HEK293T (cell line): ENCODE measurements around the gene ZNF467.
A peak's percentile ranks its signal among the peaks of the same experiment; 100 is the strongest.

Experiments
- CTCF ChIA-PET: fragments of 350-600 bp; formaldehyde crosslinking; extraction: SDS; loops from one replicate; lab custom pipeline; 2021; ENCODE audit warnings: antibody characterized with exemption, inconsistent platforms; lab: Yijun Ruan, JAX
- POLR2A ChIA-PET: fragments of 350-600 bp; formaldehyde crosslinking; extraction: SDS; loops from one replicate; lab custom pipeline; 2020; ENCODE audit warnings: antibody characterized with exemption, inconsistent platforms; lab: Yijun Ruan, JAX
- DNase-seq: peaks from one replicate; pipeline ENCODE4 v3.0.0; 2012; ENCODE audit warnings: mixed read lengths; ENCODE audit errors: extremely low spot score
- ARNT ChIP-seq: fragments of 450-650 bp; IDR thresholded peaks from 2 replicates; pipeline ENCODE4 v1.6.1; 2017; ENCODE audit warnings: mild to moderate bottlenecking
- BHLHE40 ChIP-seq: fragments of 450-650 bp; IDR thresholded peaks from 2 replicates; pipeline ENCODE4 v1.6.1; 2016; ENCODE audit warnings: mild to moderate bottlenecking, moderate library complexity, borderline replicate concordance
- CTBP1 ChIP-seq: fragments of 450-650 bp; IDR thresholded peaks from 2 replicates; pipeline ENCODE4 v1.6.1; 2016; ENCODE audit warnings: borderline replicate concordance
- ELF4 ChIP-seq: fragments of 450-650 bp; IDR thresholded peaks from 2 replicates; pipeline ENCODE4 v1.6.1; 2017; ENCODE audit warnings: antibody characterized with exemption
- FOXA1 ChIP-seq: fragments of 450-650 bp; IDR thresholded peaks from 2 replicates; pipeline ENCODE4 v1.6.1; 2016; ENCODE audit warnings: mild to moderate bottlenecking
- FOXK2 ChIP-seq: fragments of 450-650 bp; IDR thresholded peaks from 2 replicates; pipeline ENCODE4 v1.6.1; 2016; ENCODE audit warnings: mild to moderate bottlenecking
- FOXM1 ChIP-seq: fragments of 450-650 bp; IDR thresholded peaks from 2 replicates; pipeline ENCODE4 v1.6.1; 2017; ENCODE audit warnings: mild to moderate bottlenecking, borderline replicate concordance
- HDGF ChIP-seq: fragments of 450-650 bp; IDR thresholded peaks from 2 replicates; pipeline ENCODE4 v1.6.1; 2017; ENCODE audit warnings: antibody characterized with exemption, borderline replicate concordance
- L3MBTL2 ChIP-seq: fragments of 450-650 bp; conservative IDR thresholded peaks from 2 replicates; pipeline ENCODE4 v1.6.1; 2016; ENCODE audit warnings: mild to moderate bottlenecking
- LEF1 ChIP-seq: fragments of 450-650 bp; IDR thresholded peaks from 2 replicates; pipeline ENCODE4 v1.6.1; 2017; ENCODE audit warnings: mild to moderate bottlenecking, borderline replicate concordance
- NFRKB ChIP-seq: fragments of 450-650 bp; IDR thresholded peaks from 2 replicates; pipeline ENCODE4 v1.6.1; 2016; ENCODE audit warnings: mild to moderate bottlenecking, moderate library complexity
- SP1 ChIP-seq: fragments of 450-650 bp; IDR thresholded peaks from 2 replicates; pipeline ENCODE4 v1.6.1; 2017
- SUZ12 ChIP-seq: fragments of 450-650 bp; IDR thresholded peaks from 2 replicates; pipeline ENCODE4 v1.6.1; 2016; ENCODE audit warnings: mild to moderate bottlenecking
- TARDBP ChIP-seq: fragments of 450-650 bp; IDR thresholded peaks from 2 replicates; pipeline ENCODE4 v1.6.1; 2016
- ZNF384 ChIP-seq: fragments of 450-650 bp; IDR thresholded peaks from 2 replicates; pipeline ENCODE4 v1.6.1; 2016
- TF ChIP-seq, protein P1 (sequence below): fragments of 450-650 bp; IDR thresholded peaks from 2 replicates; pipeline ENCODE4 v1.6.1; 2016

Gene ZNF467

DNA sequence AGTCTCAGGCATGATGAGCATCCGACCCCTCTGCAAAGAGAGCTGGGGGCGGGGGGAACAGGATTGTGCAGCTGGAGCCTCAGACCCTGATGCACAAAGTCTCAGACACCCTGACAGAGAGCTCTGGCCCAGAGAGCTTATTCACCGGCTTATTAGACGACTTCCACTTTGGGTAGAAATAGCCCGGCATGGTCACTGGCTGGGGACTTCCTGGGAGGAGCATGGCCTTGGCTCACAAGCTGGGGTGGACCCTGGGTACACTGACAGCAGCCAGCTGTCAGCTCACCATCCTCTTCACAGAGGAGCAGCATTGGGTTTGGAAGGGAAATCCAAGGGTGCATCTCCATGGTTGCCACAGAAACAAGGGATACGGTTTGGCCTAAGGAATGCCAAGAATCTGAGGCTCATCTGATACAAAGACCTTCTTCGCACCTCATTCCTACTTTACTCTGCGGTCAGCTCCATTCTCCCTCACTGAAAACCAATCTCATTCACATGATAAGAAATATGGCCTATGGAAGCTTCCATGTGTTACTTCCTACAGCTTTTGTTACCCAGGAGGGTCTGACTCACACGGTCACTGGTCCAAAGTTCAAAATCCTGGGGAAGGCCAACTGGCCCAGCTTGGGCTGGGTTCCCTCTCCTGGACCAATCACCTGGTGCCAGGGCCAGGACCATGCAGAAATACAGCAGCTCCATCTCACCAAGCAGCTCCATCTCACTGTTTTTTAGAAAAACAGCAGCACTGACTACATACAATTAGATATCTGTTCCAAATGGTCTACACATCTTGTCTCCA, 25.1 kb downstream of the ZNF467 start:
- ChIA-PET CTCF (interaction anchor here (2.2 kb wide), 1 partner anchor 85 kb away, joined by 8 read pairs; no protein-coding TSS in a partner anchor), POLR2A (interaction anchor here (0.8 to 1.1 kb wide), 2 partner anchors 12 to 124 kb away, joined by 3 read pairs; no protein-coding TSS in a partner anchor)
- TF ChIP-seq TARDBP (no peak), LEF1 (no peak), CTBP1 (no peak), ELF4 (no peak), ARNT (no peak), NFRKB (no peak), FOXK2 (no peak), BHLHE40 (no peak), L3MBTL2 (no peak), SP1 (no peak), HDGF (no peak)
- TF ChIP-seq, protein P1, sequence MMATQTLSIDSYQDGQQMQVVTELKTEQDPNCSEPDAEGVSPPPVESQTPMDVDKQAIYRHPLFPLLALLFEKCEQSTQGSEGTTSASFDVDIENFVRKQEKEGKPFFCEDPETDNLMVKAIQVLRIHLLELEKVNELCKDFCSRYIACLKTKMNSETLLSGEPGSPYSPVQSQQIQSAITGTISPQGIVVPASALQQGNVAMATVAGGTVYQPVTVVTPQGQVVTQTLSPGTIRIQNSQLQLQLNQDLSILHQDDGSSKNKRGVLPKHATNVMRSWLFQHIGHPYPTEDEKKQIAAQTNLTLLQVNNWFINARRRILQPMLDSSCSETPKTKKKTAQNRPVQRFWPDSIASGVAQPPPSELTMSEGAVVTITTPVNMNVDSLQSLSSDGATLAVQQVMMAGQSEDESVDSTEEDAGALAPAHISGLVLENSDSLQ = no peak
- DNase-seq = no peak

DNA sequence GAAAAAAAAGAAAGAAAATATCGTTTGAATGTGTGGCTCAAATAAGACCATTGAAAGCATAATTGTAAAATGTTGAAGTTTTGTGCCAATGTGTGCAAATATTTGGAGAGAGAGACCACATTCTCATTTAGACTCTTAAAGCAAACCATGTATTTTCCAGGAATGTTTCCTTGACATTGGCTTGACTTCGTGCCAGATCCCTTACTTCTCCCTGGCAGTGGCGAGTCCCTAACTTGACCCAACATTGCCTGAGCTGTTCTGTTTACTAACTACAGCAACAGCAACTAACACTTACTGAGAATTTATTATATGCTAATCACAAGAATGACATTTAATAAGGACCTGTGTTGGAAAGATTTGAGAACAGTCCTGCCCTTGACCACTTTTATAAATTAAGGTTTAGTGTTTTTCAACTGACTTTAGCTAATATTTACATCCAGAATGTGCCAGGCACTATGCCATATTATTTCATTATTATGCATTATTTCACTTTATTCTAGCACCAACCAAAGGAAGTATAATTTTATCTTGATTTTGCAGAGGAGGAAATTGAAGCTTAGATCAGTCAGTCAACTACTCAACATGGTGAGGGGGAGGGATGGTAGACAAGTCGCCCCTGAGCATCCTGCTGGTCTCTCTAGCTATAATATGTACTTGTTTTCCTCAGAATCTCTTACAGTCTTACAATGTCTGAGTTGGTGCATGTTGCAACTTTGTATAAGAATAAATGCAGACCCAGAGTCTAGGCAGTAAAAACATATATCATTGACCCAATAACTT, 29.7 kb downstream of the ZNF467 start:
- CTCF ChIA-PET = interaction anchor here (1.7 to 1.9 kb wide), 2 partner anchors 75 to 81 kb away, joined by 6 to 15 read pairs; no protein-coding TSS in a partner anchor
- POLR2A ChIA-PET = interaction anchor here (1.0 kb wide), 1 partner anchor 20 kb away, joined by 3 read pairs; no protein-coding TSS in a partner anchor
- DNase-seq = no peak
- TF ChIP-seq, protein P1 = no peak
- TF ChIP-seq ELF4 (no peak), NFRKB (no peak), FOXM1 (no peak), CTBP1 (no peak), SUZ12 (no peak), ARNT (no peak), FOXA1 (no peak), HDGF (no peak), FOXK2 (no peak), LEF1 (no peak), ZNF384 (no peak), TARDBP (no peak), L3MBTL2 (no peak), BHLHE40 (no peak), SP1 (no peak)

- POLR2A ChIA-PET = interaction anchor here (0.6 to 1.4 kb wide), 10 partner anchors 9 to 629 kb away, joined by 3 to 12 read pairs (median 4); no protein-coding TSS in a partner anchor
Observed at GRCh38 chr7:149742075-149742701, 31.2 kb downstream of the ZNF467 start.

GRCh38 chr7:149741629-149742028, 31.8 kb downstream of the ZNF467 start:
- DNase-seq = no peak
- ChIA-PET CTCF (interaction anchor here (0.6 to 3.4 kb wide), 24 partner anchors 9 to 485 kb away, joined by 3 to 70 read pairs (median 3); no protein-coding TSS in a partner anchor), POLR2A (interaction anchor here (0.9 to 1.4 kb wide), 7 partner anchors 8 to 246 kb away, joined by 3 to 12 read pairs (median 5); no protein-coding TSS in a partner anchor)
- TF ChIP-seq LEF1 = no peak
- TF ChIP-seq FOXK2 = no peak

More at GRCh38 chr7:149742075-149742701, 31.2 kb downstream of the ZNF467 start:
- CTCF ChIA-PET = interaction anchor here (0.5 to 3.4 kb wide), 28 partner anchors 9 to 748 kb away, joined by 3 to 70 read pairs (median 3); no protein-coding TSS in a partner anchor
- DNase-seq = peak; percentile 96
- TF ChIP-seq ARNT (no peak), SUZ12 (no peak), HDGF (no peak), BHLHE40 (no peak), ELF4 (peak; percentile 40), FOXK2 (no peak), TARDBP (no peak), ZNF384 (no peak), NFRKB (no peak), L3MBTL2 (peak; percentile 71), SP1 (no peak), FOXM1 (no peak)
- TF ChIP-seq, protein P1 = no peak
